Colon (tissue), 2 donors: ENCODE measurements around the gene RSRC1.
"Not testable (repeated sequence)": the region's sequence is repeated elsewhere in the genome, so short reads cannot be mapped to it uniquely, and the experiment has no call there.

Source experiments
- FAIRE-seq: peaks from 2 replicates; lab custom pipeline; 2012; peaks lifted over from hg19 to GRCh38; lab: Jason Lieb, UNC
- donor health status: control.
- donor health status: control.

The RSRC1 gene, protein sequence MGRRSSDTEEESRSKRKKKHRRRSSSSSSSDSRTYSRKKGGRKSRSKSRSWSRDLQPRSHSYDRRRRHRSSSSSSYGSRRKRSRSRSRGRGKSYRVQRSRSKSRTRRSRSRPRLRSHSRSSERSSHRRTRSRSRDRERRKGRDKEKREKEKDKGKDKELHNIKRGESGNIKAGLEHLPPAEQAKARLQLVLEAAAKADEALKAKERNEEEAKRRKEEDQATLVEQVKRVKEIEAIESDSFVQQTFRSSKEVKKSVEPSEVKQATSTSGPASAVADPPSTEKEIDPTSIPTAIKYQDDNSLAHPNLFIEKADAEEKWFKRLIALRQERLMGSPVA

DNA sequence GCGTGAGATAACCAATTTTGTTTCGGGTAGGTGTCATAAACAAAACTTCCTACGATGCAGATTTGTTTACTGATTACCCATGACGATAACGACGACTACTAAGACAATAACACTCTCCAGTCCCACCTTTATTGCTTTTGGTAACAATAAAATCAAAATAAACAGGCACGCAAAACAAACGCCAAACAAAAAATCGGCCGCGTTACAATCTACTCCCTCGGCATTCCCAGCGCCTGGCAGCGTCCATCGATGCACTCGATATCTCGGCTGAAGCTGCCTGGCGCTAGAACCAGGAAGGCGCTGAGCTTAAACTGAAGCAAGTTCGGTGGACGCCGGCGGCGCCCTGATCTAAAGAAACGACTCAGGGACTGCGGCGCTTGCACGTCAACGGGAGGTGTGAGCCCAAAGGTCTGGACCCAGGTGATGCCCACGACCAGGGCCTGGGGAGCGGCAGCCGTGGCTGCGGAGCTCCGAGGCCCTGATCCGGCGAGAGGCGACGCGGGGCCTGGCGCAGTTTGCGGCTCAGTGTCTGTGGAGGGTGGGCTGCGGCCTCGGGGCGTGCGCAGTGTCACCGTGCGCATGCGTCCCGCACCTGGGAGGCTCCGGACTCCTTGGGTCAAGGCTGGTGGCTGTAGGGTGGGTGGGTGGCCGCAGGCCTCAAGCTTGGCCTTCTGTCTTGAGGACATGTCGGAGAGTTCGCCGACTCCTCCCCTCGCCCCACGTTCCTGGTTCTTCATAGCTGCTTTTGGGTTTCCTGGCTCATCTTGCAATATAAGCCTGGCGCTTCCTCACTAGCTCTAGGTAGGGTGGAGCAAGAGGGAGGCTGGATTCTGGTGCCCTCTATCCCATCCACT is at the start of gene RSRC1:
RSRC1 (plus strand) TSS at position 286 of the 854 bp plus-strand sequence. CDS start 12,016 bp downstream, outside the sequence.
- FAIRE-seq = no peak

DNA sequence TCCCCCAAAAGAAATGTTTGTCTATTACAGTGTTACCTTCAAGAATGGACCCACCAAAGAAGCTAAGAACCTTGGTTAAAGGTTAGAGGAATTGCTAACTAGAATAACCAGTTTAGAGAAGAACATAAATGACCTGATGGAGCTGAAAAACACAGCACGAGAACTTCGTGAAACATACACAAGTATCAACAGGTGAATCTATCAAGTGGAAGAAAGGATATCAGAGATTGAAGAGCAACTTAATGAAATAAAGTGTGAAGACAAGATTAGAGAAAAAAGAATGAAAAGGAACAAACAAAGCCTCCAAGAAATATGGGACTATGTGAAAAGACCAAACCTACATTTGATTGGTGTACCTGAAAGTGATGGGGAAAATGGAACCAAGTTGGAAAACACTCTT is 44.3 kb upstream of the RSRC1 start:
- not testable (repeated sequence) for FAIRE-seq

DNA sequence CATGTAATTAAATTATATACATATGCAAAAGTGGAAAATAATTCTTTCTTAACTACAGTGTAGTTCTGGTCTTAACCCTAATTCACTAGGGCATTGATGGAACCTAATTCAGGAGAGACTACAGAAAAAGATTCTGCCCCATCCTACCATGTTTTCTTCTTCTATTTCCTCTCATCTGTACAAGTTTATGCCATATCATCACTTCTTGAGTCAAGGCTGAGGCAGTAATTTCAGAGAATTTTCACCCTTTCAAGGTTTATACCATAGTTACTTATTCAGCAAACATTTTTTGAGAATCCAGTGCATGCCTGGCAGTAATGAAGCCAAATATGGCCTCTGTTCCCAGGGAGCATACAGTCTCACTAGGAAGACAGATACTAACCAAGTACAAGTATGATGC is 37.1 kb upstream of the RSRC1 start:
- FAIRE-seq = no peak

DNA sequence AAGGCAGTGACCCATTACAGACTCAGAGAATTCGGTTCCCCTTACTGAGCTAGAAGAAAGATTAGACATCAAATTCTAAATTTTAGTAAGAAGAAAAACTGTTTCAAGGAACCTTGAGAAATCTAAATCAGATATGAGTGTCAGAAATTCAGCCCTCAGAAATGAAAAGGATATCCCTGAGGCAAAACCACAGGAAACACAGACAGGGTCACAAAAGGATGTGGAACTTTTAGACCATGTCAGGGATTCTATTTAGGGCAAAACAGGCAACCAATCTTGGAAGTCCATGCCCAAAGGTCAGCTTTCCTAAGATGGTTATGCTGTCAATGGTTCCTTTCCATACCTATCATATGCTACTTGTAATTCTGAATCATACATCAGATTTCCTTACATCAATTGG is 35.3 kb upstream of the RSRC1 start:
- no peak for FAIRE-seq

DNA sequence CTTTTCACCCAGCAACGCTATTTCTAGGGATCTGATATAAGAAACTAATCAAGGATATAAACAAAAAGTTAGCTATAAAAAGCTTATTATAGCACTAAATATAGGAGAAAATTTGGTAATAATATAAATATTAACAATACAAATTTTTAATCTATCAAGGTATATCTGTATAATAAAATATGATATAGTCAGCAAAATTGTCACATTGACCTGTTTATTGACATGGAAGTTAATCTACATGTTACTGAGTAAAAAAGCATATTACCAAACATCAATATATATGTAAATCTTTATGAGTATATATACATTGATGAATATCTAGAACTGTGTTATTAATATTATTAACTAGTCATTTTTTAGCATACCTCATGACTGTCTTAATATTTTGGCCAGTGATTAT is 30.3 kb upstream of the RSRC1 start:
- no peak for FAIRE-seq

DNA sequence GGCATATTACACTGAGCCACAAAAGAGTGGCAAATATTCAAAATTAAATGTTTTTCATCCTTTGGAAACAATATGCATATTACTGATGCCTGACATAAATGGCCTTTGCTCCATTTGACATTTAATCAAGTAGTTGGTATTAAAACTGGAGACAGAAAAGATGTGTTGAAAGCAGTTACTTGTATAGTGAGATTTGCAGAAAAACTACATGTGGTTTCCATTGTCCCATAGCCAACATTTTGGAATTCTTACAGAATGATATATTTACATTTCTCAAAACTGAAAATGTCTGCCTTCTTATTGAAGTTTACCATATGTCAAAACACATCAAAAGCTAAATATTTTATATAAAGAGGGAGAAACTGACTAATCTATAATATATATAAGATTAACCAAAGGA is 25.2 kb upstream of the RSRC1 start:
- FAIRE-seq = no peak

DNA sequence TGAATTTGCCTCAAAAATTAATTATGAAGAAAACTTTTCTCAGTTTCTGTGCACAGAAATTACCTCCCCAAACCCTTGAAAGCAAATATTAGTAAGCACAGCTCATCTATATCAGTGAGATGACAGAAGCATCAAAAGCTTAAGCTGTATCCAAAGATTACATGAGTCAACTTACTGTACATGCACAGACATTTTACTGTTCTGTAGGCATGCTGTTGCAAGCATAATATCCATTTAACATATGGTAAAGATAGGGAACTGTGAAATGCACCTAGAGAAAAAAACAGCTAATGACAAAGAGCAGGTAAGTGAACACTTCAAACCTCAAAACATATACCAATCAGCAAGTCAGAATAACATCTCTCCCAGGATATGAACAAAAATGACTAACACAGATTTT is 24.5 kb upstream of the RSRC1 start:
- FAIRE-seq = no peak

DNA sequence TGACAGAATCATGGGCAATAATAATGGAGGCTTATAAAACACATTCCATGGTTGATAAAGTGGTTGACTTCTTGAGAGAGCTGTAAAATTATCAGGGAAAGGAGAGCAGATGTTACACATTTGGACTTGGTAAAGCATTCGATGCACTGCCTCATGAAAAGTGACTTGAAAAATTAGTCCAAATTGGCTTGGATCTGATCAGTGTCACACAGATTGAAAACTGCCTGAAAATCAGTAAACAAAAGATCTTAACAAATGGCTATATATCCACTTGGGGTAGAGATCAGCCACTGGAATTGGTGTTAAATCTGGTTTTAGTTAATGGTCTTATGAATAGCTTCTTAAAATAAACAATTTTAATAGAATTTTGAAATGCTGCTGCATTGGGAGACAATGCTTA is 24.0 kb upstream of the RSRC1 start:
- FAIRE-seq = no peak

DNA sequence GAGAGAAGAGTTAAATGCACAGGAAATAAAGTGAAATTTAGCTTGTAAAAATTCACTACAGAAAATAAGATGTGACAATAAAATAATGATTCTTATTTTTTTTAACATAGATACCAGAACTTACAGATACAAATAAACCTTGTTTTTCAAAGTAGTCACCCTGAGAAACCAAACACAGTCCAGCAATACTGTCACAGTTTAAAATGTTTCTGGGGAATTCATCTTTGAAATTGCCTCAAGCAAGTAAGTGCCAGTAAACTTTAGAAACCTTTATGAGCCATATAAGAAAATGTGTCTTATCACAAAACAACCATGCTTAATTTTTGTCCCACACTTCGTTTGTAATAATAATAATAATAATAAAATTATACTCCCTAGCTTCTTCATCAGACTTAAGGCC is 23.5 kb upstream of the RSRC1 start:
- no peak for FAIRE-seq

DNA sequence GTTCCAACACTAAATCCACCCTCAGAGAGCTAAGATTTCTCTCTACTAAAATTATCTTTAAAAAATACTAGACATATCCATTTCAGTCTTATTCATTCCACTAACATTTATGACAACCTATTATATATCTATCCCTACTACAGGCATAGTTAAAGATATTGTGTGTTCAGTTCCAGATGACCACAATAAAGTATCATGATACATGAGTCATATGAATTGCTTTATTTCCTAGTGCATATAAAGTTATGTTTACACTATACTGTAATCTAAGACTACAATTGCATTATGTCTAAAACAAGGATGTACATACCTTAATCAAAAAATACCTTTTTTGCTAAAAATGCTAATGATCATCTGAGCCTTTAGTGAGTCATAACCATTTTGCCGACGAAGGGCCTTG is 23.1 kb upstream of the RSRC1 start:
- no peak for FAIRE-seq

DNA sequence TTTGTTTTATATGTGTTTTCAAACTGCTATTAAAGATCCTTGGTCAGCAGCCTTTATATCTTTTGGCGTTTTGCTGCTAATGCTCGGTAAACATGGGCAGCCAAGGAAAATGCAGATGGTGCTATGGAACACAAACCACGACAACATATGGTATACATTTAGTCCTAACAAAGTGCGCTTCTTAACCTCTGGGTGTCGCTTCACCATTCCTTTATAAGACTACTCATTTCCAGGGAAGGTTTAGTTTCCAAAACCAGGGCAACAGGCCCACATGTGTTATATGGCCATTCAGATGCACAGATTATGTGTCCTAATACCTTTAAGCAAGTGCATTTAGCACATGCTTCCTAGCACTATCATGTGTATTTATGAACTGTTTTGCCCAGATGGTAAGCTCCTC is 18.4 kb upstream of the RSRC1 start:
- FAIRE-seq = no peak

DNA sequence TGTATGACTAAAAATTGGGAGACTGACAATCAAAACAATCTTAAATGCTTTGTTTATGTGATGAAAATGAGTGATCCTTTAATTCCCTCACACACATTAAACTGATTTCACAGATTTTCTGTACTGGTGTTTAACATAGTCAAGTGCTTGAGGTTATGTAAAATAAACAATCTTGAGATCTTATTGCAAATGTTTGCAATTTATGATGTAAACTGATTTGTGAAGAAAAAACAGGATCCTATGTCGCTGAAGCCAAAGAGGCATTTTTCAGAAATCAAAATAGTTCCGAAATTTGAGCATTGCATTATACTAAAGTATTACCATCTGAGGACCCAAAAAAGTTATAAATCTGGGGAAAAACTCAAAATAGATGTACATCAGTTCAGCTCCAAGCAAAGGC is 16.4 kb upstream of the RSRC1 start:
- FAIRE-seq = no peak

DNA sequence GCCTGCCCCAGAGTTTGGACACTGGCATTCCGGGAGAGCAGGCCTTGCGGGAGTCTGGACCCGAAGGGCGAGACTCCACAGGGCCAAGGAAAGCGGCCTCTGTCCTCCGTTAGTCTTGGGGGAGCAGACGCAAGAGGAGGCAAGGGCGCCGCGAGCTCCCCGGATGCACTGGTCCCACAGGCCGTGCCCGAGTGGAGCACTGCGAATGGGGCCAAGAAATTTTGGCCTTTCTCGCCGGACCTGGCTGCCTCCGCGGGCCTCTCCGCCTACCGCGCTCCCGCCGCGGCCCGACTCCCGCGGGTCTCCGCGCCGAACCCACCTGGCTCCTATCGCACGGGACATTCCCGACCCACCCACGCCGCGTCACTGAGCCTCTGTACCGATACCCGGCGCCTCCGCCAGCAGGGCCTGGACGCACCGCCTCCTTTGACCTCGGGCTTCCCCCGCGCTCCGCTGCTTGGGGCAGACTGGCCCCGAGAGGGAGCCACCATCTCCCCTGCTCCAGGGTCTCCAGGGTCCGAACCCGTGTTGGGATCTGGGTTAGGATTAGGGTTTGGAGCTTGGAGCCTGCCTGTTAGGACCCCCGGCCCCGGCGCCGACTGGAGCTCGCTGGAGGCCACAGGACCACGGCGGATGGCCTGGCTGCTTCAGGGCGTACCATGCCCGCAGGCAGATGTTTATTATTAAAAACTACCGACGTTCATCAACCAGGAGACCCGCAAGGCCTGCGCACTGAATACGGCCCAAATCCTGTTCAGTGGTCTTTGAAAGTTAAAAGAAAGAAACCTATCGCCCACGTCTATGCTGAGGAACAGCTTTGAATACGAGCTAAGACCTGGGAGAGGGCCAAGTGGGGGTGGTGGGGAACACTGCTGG is 15.4 kb upstream of the RSRC1 start:
- no peak for FAIRE-seq

DNA sequence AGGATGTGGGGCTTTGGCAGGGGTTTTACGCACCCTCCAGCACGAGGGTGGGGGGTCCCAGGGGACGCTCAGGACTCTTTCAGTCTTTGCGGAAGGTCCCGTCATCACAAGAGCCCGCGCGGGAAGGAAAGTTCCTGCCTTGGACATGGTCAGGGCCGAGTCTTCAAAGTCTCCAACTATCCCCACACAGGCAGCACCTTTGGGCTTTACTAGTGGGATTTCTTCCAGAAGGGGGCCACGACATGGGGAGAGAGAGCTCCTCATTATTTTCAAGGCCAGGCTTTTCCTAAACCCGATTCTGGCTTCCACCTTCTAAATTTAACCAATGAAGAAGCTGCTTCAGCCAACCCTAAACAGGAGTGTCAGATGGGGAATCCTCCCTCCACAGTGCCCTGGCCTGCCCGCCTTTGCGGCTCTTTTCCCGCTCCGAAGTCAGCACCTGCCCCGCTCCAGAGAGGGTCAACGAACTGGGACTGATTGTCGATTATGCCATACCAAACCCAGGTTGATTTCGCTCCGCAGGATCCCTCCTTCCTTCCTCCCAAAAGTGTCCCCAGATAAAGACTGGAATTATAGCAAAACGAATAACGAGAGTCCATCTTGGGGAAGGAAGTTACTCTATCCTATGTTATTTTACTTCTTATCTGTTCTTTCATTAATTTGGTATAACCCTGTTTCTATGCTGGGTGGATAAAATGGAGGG is 14.6 kb upstream of the RSRC1 start:
- FAIRE-seq = no peak

DNA sequence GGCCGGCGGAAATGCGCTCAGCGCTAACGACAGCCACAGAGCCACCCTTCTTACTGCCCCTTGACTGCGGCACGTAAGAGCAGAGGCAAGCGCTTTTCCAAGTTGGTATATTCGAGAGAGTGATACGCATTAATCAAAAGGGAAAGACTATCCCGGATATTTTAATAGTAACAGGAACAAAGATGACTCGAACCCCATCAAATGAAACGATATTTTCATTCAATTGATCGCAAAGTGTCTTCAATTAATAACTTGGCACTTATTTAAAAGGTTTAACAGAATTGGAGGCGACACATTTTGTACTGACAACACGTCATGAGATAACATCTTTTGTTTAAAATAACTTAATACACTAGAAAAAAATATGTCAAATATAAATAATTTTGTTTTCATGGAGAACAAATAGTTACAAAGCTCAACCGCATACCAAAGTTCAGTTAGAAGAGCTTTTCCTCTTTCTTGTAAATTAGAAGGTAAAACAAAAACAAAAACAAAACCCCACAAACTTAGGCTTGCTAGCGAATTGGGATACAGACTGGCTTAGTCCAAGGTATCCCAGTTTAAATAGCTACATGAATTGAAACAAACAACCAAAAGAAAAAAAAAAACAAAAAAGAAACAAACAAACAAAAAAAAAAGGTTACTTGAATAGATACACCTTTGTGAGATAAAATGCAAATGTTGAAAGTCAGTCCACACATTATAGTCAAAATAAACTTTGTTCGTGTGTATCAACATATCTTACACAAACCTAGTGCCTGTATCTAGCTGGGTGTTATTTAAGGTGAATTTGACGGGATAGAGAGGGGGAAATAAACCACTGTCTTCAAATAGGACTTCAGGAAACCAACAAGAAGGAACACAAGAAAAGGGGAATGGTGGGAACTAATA is 13.8 kb upstream of the RSRC1 start:
- no peak for FAIRE-seq

DNA sequence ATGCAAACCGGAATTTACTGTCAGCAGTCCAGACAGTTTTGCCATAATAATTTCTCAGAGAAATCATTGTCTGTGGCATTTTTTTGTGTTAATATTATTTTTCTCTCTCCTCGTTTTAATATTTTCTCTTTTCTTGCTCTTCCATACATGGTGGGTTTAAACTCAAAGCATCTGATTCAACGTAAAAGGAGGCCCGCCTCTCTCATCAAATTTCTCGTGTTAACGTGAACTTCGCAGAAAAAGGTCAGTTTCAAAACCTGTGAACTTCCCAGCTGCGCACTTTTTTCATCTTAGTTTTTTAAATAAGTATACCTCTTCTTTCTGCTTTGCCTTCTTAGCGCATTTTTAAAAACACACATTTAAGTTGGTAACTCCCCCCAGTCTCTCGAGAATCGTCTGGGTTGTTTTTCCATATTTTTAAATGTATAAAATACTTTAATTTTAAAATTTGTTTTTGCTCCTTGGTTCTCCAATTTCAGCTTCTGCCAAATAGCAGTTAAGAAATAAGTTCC is 12.8 kb upstream of the RSRC1 start:
- no peak for FAIRE-seq

DNA sequence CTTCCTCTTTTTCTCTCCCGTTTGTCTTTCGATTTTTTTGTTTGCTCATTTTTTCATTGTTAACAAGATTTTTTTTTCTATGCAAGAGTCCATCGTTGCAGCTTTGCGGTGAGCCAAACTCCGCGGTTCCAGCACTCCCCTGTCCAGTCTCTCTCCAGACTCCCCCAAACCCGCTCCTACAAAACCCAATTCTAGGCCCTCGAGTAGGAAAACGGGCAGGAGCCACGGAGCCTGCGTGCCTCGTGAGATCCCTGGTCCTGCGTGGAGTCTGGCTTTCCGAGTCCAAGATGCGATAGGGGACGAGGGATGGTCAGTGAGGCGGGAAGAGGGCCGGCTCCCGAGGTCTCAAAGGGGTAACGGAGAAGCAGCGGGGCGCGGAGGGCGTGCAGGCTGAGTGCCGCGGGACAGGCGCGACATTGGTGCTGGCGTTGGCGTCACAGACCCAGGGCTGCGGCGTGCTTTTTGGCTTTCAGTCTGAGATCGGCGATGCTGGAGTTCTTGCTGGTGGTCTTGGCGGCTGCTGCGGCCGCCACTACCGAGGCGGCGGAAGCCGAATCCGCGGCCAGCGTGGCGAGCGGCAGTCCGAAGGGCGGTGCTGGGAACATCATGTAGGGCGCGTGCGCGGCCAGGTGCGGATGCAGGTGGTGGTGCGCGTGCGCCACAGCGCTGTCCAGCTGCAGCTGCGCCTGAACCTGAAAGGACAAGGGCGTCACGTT is 12.1 kb upstream of the RSRC1 start:
- no peak for FAIRE-seq

DNA sequence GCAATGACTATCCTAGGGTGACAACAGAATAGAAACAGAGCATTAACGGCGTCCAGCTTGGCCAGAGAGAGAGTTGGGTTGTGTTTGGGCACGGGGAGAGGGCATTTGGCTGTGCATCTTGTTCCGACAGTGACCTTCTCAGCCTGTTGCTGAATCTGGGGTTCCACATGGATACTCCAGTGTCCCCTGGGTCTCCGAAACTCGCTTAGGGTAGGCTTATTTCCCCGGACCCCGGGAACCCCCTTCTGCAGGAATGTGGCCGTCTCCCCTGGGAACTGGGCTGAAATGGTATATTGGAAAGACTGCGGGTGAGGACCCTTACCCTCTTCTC is 11.6 kb upstream of the RSRC1 start:
- FAIRE-seq = no peak

DNA sequence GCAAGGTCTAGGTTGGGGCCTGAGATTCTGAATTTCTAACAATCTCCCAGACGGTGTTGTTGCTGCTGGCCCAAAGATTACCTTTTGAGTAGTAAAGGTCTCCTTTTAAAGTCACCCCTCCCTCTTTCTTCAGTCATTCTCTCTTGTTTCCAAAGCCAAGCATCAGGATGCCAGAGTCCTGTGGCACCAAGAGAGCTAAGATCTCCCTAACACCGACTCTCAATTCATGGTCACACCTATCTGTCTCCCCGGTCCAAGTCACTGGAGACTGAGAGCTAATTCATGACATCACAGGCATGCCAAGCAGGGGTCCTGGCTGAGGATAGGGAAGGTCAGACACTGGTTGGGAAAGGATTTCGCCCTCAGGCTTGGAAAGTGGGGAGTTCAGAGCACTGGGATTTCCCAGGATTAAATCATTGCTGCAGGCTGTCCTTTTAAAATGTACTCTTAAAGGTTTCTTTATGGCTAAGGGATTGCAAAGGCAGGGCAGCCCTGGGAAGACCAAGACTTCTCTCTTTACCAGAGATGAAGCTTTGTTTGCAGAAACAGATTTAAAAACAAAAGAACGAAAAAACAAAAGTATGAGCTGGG is 11.0 kb upstream of the RSRC1 start:
- FAIRE-seq = no peak

DNA sequence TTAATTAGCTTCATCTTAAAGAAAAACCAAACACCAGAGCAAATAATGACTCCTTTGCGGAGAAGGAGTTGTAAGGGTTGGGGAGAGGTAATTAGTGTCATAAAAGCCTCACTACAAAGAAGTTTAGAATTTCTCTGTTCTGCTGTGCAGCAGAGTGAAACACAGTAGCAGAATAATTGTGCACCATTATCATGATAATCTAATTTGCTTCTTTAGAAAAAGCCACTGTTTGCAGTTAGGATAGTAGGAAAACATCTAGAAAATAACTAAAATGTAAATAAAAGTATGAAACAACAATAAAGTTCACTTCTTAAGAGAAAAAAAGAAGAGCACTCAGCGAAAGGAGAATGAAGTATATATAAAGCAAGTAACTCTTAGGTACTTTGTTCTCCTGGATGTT is 9.2 kb upstream of the RSRC1 start:
- no peak for FAIRE-seq
